NCI-H187 (cell line): ENCODE results near the gene NR1H3.
"Not testable (repeated sequence)": the region's sequence is repeated elsewhere in the genome, so short reads cannot be mapped to it uniquely, and the experiment has no call there.

Source experiments
- DNase-seq, 2 experiments: peaks; one replicate each; lab custom pipeline; 2025; lab: John Stamatoyannopoulos, UW

The NR1H3 gene

GRCh38 chr11:47257517-47258316 is at the start of gene NR1H3:
TSS of gene NR1H3 (plus strand) at chr11:47257996. CDS start at chr11:47259217, 1,221 bp downstream.
- DNase-seq: no peak

- not testable (repeated sequence) for DNase-seq
Measured at GRCh38 chr11:47208008-47208552, 49.7 kb upstream of the NR1H3 start.

GRCh38 chr11:47208628-47209027 is 49.2 kb upstream of the NR1H3 start:
- no peak for DNase-seq

GRCh38 chr11:47212938-47213337 is 44.9 kb upstream of the NR1H3 start:
- DNase-seq: no peak

- peak; percentile 67 to 82 for DNase-seq
Measured at GRCh38 chr11:47213950-47214565, 43.7 kb upstream of the NR1H3 start.

GRCh38 chr11:47215366-47215910 is 42.4 kb upstream of the NR1H3 start:
- DNase-seq: peak in 1 of 2 experiments; percentile 80

GRCh38 chr11:47216121-47216798 is 41.5 kb upstream of the NR1H3 start:
- no peak for DNase-seq

GRCh38 chr11:47220401-47220821 is 37.4 kb upstream of the NR1H3 start:
- DNase-seq: no peak

GRCh38 chr11:47222696-47223095 is 35.1 kb upstream of the NR1H3 start:
- no peak for DNase-seq

- DNase-seq: no peak
Measured at GRCh38 chr11:47225552-47226400, 32.0 kb upstream of the NR1H3 start.

- no peak for DNase-seq
Measured at GRCh38 chr11:47229161-47229560, 28.6 kb upstream of the NR1H3 start.

GRCh38 chr11:47233051-47233450 is 24.7 kb upstream of the NR1H3 start:
- DNase-seq: no peak

GRCh38 chr11:47233989-47234668 is 23.7 kb upstream of the NR1H3 start:
- no peak for DNase-seq

- no peak for DNase-seq
Measured at GRCh38 chr11:47234669-47235100, 23.1 kb upstream of the NR1H3 start.

- DNase-seq: no peak
Measured at GRCh38 chr11:47235163-47235562, 22.6 kb upstream of the NR1H3 start.

GRCh38 chr11:47236482-47236881 is 21.3 kb upstream of the NR1H3 start:
- no peak for DNase-seq

- DNase-seq: no peak
Measured at GRCh38 chr11:47239852-47240251, 17.9 kb upstream of the NR1H3 start.

GRCh38 chr11:47241841-47242301 is 15.9 kb upstream of the NR1H3 start:
- no peak for DNase-seq

GRCh38 chr11:47242596-47243192 is 15.1 kb upstream of the NR1H3 start:
- no peak for DNase-seq

GRCh38 chr11:47243454-47243853 is 14.3 kb upstream of the NR1H3 start:
- DNase-seq: no peak
